ENCODE results near the gene RPL7A.

- TF ChIP-seq CTCF (IDR thresholded peaks at IDR 0.05 in 4 of 5, conservative IDR thresholded peaks at IDR 0.05 in 1 of 5) (no peak), POLR2A (IDR thresholded peaks at IDR 0.05) (no peak)
These were observed 24.1 kb downstream of the RPL7A start for GRCh38 chr9:133372144-133372543.
